GM19467 (cell line): ENCODE measurements around the gene KLHL35.

Experiments
- ATAC-seq: cut with Tn5 transposase; IDR thresholded peaks from one replicate; pipeline ENCODE4 v1.9.1; 2021; ENCODE audit warnings: mild to moderate bottlenecking, moderate library complexity; ENCODE audit not compliant: unreplicated experiment

KLHL35 gene, protein sequence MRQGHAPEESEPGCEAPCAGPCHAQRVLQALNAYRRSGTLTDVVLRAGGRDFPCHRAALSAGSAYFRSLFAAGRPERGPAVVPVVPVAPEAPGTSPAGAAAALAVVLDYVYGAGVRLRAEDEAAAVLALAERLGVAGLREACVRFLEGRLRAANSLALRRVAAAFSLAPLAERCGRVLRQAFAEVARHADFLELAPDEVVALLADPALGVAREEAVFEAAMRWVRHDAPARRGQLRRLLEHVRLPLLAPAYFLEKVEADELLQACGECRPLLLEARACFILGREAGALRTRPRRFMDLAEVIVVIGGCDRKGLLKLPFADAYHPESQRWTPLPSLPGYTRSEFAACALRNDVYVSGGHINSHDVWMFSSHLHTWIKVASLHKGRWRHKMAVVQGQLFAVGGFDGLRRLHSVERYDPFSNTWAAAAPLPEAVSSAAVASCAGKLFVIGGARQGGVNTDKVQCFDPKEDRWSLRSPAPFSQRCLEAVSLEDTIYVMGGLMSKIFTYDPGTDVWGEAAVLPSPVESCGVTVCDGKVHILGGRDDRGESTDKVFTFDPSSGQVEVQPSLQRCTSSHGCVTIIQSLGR

DNA sequence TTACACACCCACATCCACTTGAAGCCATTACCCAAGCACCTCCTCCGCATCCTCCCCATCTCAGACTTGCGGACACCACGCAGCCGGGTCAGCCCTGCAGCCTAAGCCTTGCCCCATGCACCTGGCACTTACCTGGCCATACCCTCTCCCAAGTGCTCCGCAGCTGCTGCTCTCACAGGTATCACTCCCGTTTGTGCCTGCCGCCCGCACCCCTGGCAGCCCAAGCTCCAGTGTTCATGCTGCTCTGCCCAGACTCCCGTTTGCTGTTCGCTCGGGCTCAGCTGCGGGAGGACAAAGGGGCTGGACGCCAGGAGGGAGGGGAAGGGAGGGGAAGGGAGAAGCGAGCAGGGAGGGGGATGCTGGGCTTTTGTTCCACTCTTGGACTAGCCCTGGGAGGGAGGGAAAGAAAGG is at the start of gene KLHL35:
Gene KLHL35, minus strand, starts transcription at position 293 of the 411 bp plus-strand sequence. CDS start 2,574 bp downstream, outside the sequence.
- no peak for ATAC-seq

GRCh38 chr11:75481922-75482606 is 49.1 kb upstream of the KLHL35 start:
- ATAC-seq = no peak

DNA sequence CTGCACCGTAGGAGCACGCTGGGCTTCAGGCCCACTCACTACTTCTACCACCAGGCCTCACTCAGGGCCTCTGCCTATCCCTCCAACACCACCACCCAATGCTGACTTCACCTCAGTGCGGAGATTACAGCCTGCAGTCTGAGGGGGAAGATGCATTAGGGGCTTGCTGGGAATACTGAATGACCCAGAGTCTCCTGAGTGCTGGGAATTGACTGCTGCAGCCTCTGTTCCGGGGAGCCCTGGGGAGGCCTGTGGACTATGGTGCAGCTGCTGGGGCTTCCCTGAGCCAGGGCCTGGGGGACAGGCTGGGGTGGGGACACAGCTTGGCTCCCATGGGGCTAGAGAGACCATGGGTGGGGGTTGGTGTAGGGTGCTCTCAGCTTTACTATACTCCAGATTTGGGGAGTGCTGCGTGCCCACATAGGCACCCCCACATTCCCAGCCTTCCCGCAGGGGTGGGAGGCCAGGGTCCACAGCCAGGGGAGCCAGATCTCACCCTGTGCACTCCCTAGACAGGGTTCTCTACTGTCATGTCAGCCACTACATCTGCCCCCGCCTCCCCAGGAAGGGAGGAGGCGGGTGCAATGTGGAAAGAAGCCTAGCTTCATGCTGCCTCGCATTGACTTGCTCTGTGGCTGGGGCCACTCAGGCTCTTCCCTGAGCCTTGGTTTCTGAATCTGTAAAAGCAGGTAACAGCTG is 48.4 kb upstream of the KLHL35 start:
- no peak for ATAC-seq

GRCh38 chr11:75480185-75481175 is 47.5 kb upstream of the KLHL35 start:
- no peak for ATAC-seq

DNA sequence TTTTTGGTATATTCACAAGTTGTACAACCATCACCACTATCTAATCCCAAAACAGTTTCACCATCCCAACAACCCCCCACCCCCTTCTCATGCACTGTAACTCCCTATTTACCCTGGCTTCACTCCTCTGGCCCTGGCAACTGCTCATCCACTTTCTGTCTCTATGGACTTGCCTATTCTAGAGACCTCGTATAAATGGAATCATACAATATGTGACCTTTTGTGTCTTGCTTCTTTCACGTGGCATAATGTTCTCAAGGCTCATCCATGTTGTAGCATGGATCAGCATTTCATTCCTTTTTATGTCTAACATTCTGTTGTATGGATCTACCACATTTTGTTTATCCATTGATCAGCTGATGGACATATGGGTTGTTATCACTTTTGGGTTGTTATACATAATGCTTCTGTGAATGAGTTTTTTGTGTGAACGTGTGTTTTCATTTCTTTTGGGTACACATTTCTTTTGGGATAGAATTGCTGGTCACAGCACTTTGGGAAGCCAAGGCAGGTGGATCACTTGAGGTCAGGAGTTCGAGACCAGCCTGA is 46.7 kb upstream of the KLHL35 start:
- no peak for ATAC-seq

DNA sequence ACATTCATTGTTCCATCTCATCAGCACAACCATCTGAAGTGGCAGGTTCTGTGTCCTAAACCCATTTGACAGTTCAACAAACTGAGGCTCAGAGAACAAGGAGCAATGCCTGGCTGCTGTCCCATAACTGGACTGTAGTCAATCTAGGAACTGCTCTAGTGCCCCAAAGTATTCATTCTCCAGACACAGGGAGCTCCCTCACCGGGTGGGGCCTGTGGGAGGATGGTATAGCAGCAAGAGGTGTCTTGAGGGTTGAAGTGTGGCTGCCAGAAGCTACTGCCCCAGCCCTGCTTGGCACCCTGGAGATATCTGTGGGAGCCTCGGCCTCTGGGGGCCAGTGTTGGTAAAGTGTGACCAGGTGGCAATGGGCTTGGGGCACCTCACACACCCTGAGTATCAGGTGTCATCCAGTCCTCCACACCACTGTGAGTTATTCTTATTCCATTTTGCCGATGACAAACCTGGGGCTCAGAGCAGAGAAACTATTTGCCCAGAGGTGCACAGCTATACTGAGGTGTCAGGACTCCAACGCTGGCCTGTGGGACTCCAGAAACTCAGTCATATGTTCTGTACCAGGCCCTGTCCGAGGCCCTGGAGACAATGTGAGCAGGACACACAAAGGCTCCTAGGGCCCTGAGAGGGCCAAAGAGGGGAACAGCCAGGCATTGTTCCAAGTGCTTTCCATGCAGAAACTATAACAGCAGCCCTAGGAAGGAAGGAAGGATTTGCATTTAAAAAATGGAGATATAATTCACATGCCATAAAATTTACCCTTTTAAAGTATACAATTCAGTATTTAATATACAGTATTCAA is 46.0 kb upstream of the KLHL35 start:
- no peak for ATAC-seq

- no peak for ATAC-seq
These were observed 44.6 kb upstream of the KLHL35 start for GRCh38 chr11:75477614-75477935.

GRCh38 chr11:75476739-75477613 is 44.0 kb upstream of the KLHL35 start:
- ATAC-seq = no peak

DNA sequence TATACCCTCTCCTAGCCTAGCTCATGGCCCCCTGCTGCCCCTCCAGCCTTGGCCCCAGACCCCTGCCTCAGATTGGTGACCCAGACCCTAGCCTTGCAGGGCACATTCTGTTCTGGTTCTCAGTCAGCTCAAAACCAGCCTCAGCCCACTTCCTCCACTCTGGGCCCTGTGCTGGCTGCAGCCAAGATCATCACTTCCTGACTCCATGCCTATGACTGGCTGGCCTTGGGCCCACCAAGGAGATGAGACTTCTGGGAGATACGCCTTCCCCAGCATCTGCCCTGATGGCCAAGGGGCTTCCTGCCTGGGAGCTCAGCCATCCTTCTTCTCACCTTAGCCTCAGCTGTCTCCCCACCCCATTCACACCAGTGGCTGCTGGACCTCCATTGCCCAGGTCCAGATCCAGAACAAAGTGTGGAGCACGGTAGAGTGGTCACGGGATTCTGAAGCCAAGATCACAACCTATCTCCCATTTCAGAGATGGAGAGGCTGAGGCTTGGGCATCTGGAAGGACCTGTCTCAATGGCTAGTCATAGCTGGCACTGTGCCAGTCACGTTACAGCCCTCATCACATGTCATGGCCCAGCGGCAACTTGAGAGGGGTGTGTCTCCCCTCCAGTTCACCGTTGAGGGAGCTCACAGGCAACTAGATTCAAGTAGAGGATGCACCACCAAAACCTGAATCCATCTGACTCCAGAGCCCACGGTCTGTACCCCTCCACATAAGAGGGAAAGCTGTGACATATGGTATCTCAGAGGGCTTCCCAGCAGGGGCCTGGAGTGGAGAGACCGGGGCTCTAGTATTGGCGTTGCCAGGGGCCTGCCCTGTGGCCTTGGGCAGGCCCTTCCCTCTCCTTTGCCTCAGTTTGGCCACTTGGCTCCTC is 43.0 kb upstream of the KLHL35 start:
- ATAC-seq = no peak

GRCh38 chr11:75474878-75475766 is 42.1 kb upstream of the KLHL35 start:
- no peak for ATAC-seq

GRCh38 chr11:75474240-75474639 is 41.2 kb upstream of the KLHL35 start:
- ATAC-seq = no peak

GRCh38 chr11:75473684-75474083 is 40.7 kb upstream of the KLHL35 start:
- ATAC-seq = no peak

- no peak for ATAC-seq
These were observed 39.2 kb upstream of the KLHL35 start for GRCh38 chr11:75472081-75472732.

GRCh38 chr11:75471176-75471973 is 38.4 kb upstream of the KLHL35 start:
- no peak for ATAC-seq
